Measurements from ENCODE around the gene ATG12. TPM values are rescaled to one million over a fixed set of nuclear protein-coding genes. Genes with fewer than 3 reads are reported as not detected.

ATG12 gene
- total and polyA plus RNA-seq, 2 of the 8 experiments (the other 6 are each of a cell fraction or from before 2014, with no cell fraction given): 23.8 to 49.3 TPM

GRCh38 chr5:115869256-115869795 is 28.0 kb upstream of the ATG12 start (continued):
- TF ChIP-seq, protein P1, sequence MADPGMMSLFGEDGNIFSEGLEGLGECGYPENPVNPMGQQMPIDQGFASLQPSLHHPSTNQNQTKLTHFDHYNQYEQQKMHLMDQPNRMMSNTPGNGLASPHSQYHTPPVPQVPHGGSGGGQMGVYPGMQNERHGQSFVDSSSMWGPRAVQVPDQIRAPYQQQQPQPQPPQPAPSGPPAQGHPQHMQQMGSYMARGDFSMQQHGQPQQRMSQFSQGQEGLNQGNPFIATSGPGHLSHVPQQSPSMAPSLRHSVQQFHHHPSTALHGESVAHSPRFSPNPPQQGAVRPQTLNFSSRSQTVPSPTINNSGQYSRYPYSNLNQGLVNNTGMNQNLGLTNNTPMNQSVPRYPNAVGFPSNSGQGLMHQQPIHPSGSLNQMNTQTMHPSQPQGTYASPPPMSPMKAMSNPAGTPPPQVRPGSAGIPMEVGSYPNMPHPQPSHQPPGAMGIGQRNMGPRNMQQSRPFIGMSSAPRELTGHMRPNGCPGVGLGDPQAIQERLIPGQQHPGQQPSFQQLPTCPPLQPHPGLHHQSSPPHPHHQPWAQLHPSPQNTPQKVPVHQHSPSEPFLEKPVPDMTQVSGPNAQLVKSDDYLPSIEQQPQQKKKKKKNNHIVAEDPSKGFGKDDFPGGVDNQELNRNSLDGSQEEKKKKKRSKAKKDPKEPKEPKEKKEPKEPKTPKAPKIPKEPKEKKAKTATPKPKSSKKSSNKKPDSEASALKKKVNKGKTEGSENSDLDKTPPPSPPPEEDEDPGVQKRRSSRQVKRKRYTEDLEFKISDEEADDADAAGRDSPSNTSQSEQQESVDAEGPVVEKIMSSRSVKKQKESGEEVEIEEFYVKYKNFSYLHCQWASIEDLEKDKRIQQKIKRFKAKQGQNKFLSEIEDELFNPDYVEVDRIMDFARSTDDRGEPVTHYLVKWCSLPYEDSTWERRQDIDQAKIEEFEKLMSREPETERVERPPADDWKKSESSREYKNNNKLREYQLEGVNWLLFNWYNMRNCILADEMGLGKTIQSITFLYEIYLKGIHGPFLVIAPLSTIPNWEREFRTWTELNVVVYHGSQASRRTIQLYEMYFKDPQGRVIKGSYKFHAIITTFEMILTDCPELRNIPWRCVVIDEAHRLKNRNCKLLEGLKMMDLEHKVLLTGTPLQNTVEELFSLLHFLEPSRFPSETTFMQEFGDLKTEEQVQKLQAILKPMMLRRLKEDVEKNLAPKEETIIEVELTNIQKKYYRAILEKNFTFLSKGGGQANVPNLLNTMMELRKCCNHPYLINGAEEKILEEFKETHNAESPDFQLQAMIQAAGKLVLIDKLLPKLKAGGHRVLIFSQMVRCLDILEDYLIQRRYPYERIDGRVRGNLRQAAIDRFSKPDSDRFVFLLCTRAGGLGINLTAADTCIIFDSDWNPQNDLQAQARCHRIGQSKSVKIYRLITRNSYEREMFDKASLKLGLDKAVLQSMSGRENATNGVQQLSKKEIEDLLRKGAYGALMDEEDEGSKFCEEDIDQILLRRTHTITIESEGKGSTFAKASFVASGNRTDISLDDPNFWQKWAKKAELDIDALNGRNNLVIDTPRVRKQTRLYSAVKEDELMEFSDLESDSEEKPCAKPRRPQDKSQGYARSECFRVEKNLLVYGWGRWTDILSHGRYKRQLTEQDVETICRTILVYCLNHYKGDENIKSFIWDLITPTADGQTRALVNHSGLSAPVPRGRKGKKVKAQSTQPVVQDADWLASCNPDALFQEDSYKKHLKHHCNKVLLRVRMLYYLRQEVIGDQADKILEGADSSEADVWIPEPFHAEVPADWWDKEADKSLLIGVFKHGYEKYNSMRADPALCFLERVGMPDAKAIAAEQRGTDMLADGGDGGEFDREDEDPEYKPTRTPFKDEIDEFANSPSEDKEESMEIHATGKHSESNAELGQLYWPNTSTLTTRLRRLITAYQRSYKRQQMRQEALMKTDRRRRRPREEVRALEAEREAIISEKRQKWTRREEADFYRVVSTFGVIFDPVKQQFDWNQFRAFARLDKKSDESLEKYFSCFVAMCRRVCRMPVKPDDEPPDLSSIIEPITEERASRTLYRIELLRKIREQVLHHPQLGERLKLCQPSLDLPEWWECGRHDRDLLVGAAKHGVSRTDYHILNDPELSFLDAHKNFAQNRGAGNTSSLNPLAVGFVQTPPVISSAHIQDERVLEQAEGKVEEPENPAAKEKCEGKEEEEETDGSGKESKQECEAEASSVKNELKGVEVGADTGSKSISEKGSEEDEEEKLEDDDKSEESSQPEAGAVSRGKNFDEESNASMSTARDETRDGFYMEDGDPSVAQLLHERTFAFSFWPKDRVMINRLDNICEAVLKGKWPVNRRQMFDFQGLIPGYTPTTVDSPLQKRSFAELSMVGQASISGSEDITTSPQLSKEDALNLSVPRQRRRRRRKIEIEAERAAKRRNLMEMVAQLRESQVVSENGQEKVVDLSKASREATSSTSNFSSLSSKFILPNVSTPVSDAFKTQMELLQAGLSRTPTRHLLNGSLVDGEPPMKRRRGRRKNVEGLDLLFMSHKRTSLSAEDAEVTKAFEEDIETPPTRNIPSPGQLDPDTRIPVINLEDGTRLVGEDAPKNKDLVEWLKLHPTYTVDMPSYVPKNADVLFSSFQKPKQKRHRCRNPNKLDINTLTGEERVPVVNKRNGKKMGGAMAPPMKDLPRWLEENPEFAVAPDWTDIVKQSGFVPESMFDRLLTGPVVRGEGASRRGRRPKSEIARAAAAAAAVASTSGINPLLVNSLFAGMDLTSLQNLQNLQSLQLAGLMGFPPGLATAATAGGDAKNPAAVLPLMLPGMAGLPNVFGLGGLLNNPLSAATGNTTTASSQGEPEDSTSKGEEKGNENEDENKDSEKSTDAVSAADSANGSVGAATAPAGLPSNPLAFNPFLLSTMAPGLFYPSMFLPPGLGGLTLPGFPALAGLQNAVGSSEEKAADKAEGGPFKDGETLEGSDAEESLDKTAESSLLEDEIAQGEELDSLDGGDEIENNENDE (IDR thresholded peaks at IDR 0.05; ENCODE audit: insufficient replicate concordance, low read length): no peak
- TF ChIP-seq CHD2 (IDR thresholded peaks at IDR 0.05; ENCODE audit: low read length): no peak
- no peak for TF ChIP-seq TCF12 (IDR thresholded peaks at IDR 0.05; ENCODE audit: low read depth, low read length)
- TF ChIP-seq ASH2L (IDR thresholded peaks at IDR 0.05; ENCODE audit: low read length): no peak
- TF ChIP-seq, protein P2, sequence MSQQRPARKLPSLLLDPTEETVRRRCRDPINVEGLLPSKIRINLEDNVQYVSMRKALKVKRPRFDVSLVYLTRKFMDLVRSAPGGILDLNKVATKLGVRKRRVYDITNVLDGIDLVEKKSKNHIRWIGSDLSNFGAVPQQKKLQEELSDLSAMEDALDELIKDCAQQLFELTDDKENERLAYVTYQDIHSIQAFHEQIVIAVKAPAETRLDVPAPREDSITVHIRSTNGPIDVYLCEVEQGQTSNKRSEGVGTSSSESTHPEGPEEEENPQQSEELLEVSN (IDR thresholded peaks at IDR 0.05): no peak
- no peak for TF ChIP-seq SP2 (IDR thresholded peaks at IDR 0.05; ENCODE audit: low read length)
- TF ChIP-seq BRCA1 (IDR thresholded peaks at IDR 0.05; ENCODE audit: low read depth, low read length): no peak
- TF ChIP-seq SIN3A (conservative IDR thresholded peaks at IDR 0.05 in 1 of 2, IDR thresholded peaks at IDR 0.05 in 1 of 2; ENCODE audit: low read depth in 1 of 2, low read length in 2 of 2): no peak
- TF ChIP-seq BCL11A (IDR thresholded peaks at IDR 0.05; ENCODE audit: low read depth in 2 of 2, low read length in 2 of 2): no peak
- no peak for TF ChIP-seq KDM4A (IDR thresholded peaks at IDR 0.05; ENCODE audit: low read depth, low read length, severe bottlenecking)
